Measurements from ENCODE around the gene ST6GALNAC5.

Gene ST6GALNAC5

GRCh38 chr1:76832521-76832920 lies 34.8 kb upstream of the ST6GALNAC5 start:
- no peak for TF ChIP-seq ZFX (IDR thresholded peaks at IDR 0.05; ENCODE audit: borderline replicate concordance)
- no peak for TF ChIP-seq CTCF (IDR thresholded peaks at IDR 0.05)
- no peak overlapping the region for H3K27ac ChIP-seq

GRCh38 chr1:76833151-76833550 lies 34.1 kb upstream of the ST6GALNAC5 start:
- TF ChIP-seq ZFX (IDR thresholded peaks at IDR 0.05; ENCODE audit: borderline replicate concordance) (no peak), CTCF (IDR thresholded peaks at IDR 0.05) (no peak)
- H3K27ac ChIP-seq, result no peak overlapping the region

GRCh38 chr1:76833856-76834255 lies 33.4 kb upstream of the ST6GALNAC5 start:
- TF ChIP-seq CTCF (IDR thresholded peaks at IDR 0.05) (no peak), ZFX (IDR thresholded peaks at IDR 0.05; ENCODE audit: borderline replicate concordance) (no peak)
- no peak overlapping the region for H3K27ac ChIP-seq

GRCh38 chr1:76835203-76835602 lies 32.1 kb upstream of the ST6GALNAC5 start:
- no peak overlapping the region for H3K27ac ChIP-seq
- TF ChIP-seq CTCF (IDR thresholded peaks at IDR 0.05) (no peak), ZFX (IDR thresholded peaks at IDR 0.05; ENCODE audit: borderline replicate concordance) (no peak)

GRCh38 chr1:76840278-76840677 lies 27.0 kb upstream of the ST6GALNAC5 start:
- no peak overlapping the region for H3K27ac ChIP-seq
- no peak for TF ChIP-seq CTCF (IDR thresholded peaks at IDR 0.05)
- TF ChIP-seq ZFX (IDR thresholded peaks at IDR 0.05; ENCODE audit: borderline replicate concordance), result no peak

- no peak overlapping the region for H3K27ac ChIP-seq
- TF ChIP-seq CTCF (IDR thresholded peaks at IDR 0.05), result no peak
These were observed 25.8 kb upstream of the ST6GALNAC5 start for GRCh38 chr1:76841460-76841859.

- H3K27ac ChIP-seq, result no peak overlapping the region
- TF ChIP-seq ZFX (IDR thresholded peaks at IDR 0.05; ENCODE audit: borderline replicate concordance) (no peak), CTCF (IDR thresholded peaks at IDR 0.05) (no peak)
These were observed 23.3 kb upstream of the ST6GALNAC5 start for GRCh38 chr1:76843821-76844464.
